Measurements from ENCODE around the gene KCNIP4.

The KCNIP4 gene

GRCh38 chr4:21888195-21888976 is 60.2 kb downstream of the KCNIP4 start:
- no peak for TF ChIP-seq CTCF (IDR thresholded peaks at IDR 0.05; ENCODE audit: low read depth, low read length)
- no peak overlapping the region for H3K4me3 ChIP-seq (ENCODE audit: low read depth, low read length)

- H3K4me3 ChIP-seq (ENCODE audit: low read depth, low read length) = no peak overlapping the region
- TF ChIP-seq CTCF (IDR thresholded peaks at IDR 0.05; ENCODE audit: low read depth, low read length) = no peak
These were observed 61.1 kb downstream of the KCNIP4 start for GRCh38 chr4:21887481-21887880.

DNA sequence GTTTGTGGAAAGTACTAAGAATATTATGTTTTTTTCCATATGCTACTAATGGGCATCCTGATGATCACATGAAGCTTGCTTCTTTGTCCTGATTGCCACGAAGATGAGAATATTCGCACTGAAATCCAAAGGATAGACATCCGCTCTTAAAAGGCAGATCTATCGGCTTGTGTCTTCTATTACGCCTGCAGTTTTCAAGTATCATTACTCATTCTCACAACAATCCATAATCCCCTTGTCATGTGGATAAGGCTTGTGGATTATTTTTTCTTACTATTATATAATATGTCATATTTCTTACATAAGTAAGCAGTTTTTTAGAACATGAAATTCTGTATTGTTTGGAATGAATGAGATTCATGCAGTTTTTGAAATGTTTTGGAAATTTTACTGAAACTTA is 62.8 kb downstream of the KCNIP4 start:
- H3K4me3 ChIP-seq (ENCODE audit: low read depth, low read length) = no peak overlapping the region
- no peak for TF ChIP-seq CTCF (IDR thresholded peaks at IDR 0.05; ENCODE audit: low read depth, low read length)

- no peak overlapping the region for H3K4me3 ChIP-seq (ENCODE audit: low read depth, low read length)
- no peak for TF ChIP-seq CTCF (IDR thresholded peaks at IDR 0.05; ENCODE audit: low read depth, low read length)
These were observed 63.3 kb downstream of the KCNIP4 start for GRCh38 chr4:21885241-21885640.

DNA sequence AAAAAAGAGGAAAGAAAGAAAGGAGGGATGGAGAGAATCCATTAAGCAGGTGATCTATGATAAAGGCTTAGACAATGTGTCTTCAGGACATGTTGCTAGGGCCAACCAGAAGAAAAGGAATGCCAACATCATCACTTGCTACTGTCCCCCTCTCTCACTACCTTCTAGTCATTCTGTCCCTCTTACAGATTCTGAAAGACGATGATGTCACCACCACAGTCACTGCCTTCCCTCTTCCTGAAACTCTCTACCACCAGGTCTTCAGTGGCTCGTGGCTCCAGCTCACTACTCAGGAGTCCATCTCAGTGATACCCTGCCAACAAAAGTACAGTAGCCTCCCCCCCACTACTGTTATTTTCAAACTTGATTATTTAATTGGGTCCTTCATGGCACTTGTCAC is 64.0 kb downstream of the KCNIP4 start:
- no peak overlapping the region for H3K4me3 ChIP-seq (ENCODE audit: low read depth, low read length)
- TF ChIP-seq CTCF (IDR thresholded peaks at IDR 0.05; ENCODE audit: low read depth, low read length) = no peak

DNA sequence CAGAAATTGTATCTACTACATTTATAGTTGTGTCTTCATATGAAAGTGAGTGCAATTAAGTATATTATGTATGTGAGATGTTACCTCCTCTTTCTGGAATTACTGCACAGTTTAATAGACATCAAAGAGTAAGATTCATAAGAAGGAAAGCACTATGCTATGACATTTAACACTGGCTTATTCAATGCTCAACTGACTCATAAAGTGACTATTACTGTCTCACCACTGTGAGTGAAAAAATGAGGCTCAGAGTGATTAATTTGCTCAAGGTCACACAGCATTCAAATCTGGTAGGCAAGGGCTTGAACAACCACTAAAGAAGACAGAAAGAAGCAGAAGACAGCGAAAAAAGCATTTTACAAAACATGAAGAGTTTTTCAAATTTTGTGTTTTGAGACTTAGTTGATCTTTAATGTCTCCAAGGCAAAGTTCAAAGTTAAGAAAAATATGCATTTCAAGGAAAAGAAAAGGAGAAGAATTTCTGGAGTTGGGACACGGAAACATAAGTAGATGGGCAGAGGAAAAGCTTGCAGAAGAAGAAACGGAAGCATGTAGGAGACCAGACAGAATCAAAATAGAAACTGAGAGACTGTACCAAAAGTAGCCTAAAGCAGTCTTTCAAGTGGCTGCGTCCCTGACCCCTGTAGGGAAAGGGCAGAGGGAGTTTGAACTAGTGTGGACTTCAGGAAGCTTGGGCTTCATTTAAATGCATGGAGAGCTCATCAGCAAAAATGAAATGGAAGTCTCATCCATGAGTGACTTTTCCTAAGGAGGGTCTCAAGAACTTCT is 66.3 kb downstream of the KCNIP4 start:
- no peak overlapping the region for H3K4me3 ChIP-seq (ENCODE audit: low read depth, low read length)
- no peak for TF ChIP-seq CTCF (IDR thresholded peaks at IDR 0.05; ENCODE audit: low read depth, low read length)

- H3K4me3 ChIP-seq (ENCODE audit: low read depth, low read length) = no peak overlapping the region
- TF ChIP-seq CTCF (IDR thresholded peaks at IDR 0.05; ENCODE audit: low read depth, low read length) = no peak
These were observed 69.4 kb downstream of the KCNIP4 start for GRCh38 chr4:21879187-21879586.

All from WI38 (cell line).